Gastrocnemius medialis (tissue), 4 donors: ENCODE measurements around the gene CAMSAP2. TPM values are rescaled to one million over a fixed set of nuclear protein-coding genes. Genes with fewer than 3 reads are reported as not detected.

Experiments
- ATAC-seq, 2 donors: fragments of 150-250 bp; one replicate each; pipeline ENCODE4 v1.9.1; 2016
- DNase-seq, 2 donors: peaks; one replicate each; pipeline ENCODE4 v3.0.0-alpha.2; 2019
- H3K27ac ChIP-seq, 4 donors: fragments of 200-600 bp; sonication (generic); 1 replicate in 1 of 4; 2 replicates in 3 of 4; pipeline ENCODE4 v1.5.1; 2016 to 2018; ENCODE audit warnings: mild to moderate bottlenecking in 2 of 4, moderate library complexity in 1 of 4
- H3K27me3 ChIP-seq, 3 donors: fragments of 200-600 bp; sonication (generic) in 2 of 3; 1 replicate in 1 of 3; 2 replicates in 2 of 3; pipeline versions ENCODE4 v1.5.1 to v1.6.0; 2016 to 2019; ENCODE audit warnings: mild to moderate bottlenecking in 1 of 3, moderate library complexity in 1 of 3
- H3K36me3 ChIP-seq, 2 donors: fragments of 200-600 bp; sonication (generic) in 1 of 2; one replicate each; pipeline ENCODE4 v1.5.1; 2017 to 2018
- H3K4me1 ChIP-seq, 2 donors: fragments of 200-600 bp; sonication (generic) in 1 of 2; one replicate each; pipeline ENCODE4 v1.5.1; 2016 to 2017; ENCODE audit warnings: mild to moderate bottlenecking in 2 of 2
- H3K4me3 ChIP-seq, 4 donors: fragments of 200-600 bp; sonication (generic) in 3 of 4; 1 replicate in 1 of 4; 2 replicates in 3 of 4; pipeline ENCODE4 v1.5.1; 2016 to 2019; ENCODE audit warnings: mild to moderate bottlenecking in 2 of 4
- H3K9me3 ChIP-seq, 3 donors: fragments of 200-600 bp; sonication (generic) in 2 of 3; 1 replicate in 1 of 3; 2 replicates in 2 of 3; pipeline ENCODE4 v1.5.1; 2016 to 2019
- POLR2A ChIP-seq, 2 donors: fragments of 450-650 bp; IDR thresholded peaks; one replicate each; pipeline ENCODE4 v1.6.1; 2017; ENCODE audit warnings: antibody characterized with exemption in 2 of 2, mild to moderate bottlenecking in 2 of 2, moderate library complexity in 2 of 2
- in situ Hi-C, 4 donors: fragments of 200-750 bp; cut with MboI; loops; one replicate each; pipeline versions ENCODE4 v1.15.0 to v1.8.0; 2017; ENCODE audit warnings: low sequenced_read_pairs in 4 of 4
- intact Hi-C: fragments of 100-400 bp; cut with DNase I; formaldehyde crosslinking; loops from one replicate; pipeline ENCODE4 v1.15.1; 2023; ENCODE audit warnings: low total_unique reads
- total RNA-seq, 4 donors: library from RNA; depleted of rRNA; stranded (reverse); fragments of >200 nt; gene quantifications; one replicate each; pipeline versions ENCODE4 v1.1.0 to v1.2.3, GENCODE V29; 2016
- TF ChIP-seq, protein P1 (sequence below), 5 experiments: fragments of 450-650 bp in 3 of 5; fragments of 200-600 bp in 2 of 5; sonication (generic) in 2 of 5; IDR thresholded peaks in 4 of 5; conservative IDR thresholded peaks in 1 of 5; 1 replicate in 4 of 5; 2 replicates in 1 of 5; pipeline ENCODE4 v1.5.1; 2016 to 2019; ENCODE audit warnings: antibody characterized with exemption in 5 of 5, mild to moderate bottlenecking in 3 of 5, moderate library complexity in 3 of 5

The CAMSAP2 gene
- total RNA-seq, 4 donors from 2014 or later: 39.3 to 63.9 (median 54.2) TPM

GRCh38 chr1:200838676-200839445 lies 100.2 kb downstream of the CAMSAP2 start:
- intact Hi-C loops (no loop called here), in situ Hi-C loops (no loop called here)
- DNase-seq (no peak), ATAC-seq (no peak)
- H3K36me3 ChIP-seq: peaks cover 0 to 4% of the 10 kb centered on the region in 2 donors
- TF ChIP-seq, protein P1, sequence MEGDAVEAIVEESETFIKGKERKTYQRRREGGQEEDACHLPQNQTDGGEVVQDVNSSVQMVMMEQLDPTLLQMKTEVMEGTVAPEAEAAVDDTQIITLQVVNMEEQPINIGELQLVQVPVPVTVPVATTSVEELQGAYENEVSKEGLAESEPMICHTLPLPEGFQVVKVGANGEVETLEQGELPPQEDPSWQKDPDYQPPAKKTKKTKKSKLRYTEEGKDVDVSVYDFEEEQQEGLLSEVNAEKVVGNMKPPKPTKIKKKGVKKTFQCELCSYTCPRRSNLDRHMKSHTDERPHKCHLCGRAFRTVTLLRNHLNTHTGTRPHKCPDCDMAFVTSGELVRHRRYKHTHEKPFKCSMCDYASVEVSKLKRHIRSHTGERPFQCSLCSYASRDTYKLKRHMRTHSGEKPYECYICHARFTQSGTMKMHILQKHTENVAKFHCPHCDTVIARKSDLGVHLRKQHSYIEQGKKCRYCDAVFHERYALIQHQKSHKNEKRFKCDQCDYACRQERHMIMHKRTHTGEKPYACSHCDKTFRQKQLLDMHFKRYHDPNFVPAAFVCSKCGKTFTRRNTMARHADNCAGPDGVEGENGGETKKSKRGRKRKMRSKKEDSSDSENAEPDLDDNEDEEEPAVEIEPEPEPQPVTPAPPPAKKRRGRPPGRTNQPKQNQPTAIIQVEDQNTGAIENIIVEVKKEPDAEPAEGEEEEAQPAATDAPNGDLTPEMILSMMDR (IDR thresholded peaks at IDR 0.05 in 4 of 5, conservative IDR thresholded peaks at IDR 0.05 in 1 of 5): no peak
- no peak for TF ChIP-seq POLR2A (IDR thresholded peaks at IDR 0.05)
- no peaks in the 10 kb centered on the region for H3K9me3 ChIP-seq
- H3K27me3 ChIP-seq: no peaks in the 10 kb centered on the region
- H3K4me3 ChIP-seq: no peak overlapping the region
- no peaks in the 10 kb centered on the region for H3K4me1 ChIP-seq
- H3K27ac ChIP-seq: no peak overlapping the region

GRCh38 chr1:200845360-200845759 lies 106.7 kb downstream of the CAMSAP2 start:
- intact Hi-C loops (no loop called here), in situ Hi-C loops (no loop called here)
- peaks cover 0 to 41% of the 10 kb centered on the region in 2 donors for H3K36me3 ChIP-seq

DNA sequence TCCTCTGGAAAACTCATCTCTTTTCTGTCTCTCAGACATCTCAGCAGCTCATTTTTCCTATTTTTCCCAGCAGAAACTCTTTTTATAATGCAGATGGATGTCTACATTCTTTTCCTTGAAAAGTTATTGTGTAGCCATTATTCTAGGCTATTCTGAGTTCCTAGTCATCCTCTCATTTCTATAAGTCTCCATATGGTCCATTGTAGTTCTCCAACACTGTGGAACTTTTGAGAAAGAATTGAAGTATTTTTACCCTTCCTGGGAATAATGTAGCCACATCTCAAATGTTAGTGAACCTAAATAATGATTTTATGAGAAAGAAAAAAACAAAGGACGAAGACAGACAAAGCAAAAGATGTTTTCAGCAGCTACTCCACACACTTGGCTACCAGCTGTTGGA lies 107.7 kb downstream of the CAMSAP2 start:
- no peak for ATAC-seq
- Histone ChIP-seq H3K4me3 (no peak overlapping the region), H3K9me3 (no peaks in the 10 kb centered on the region), H3K36me3 (peaks cover 0 to 44% of the 10 kb centered on the region in 2 donors), H3K27ac (no peak overlapping the region), H3K27me3 (no peaks in the 10 kb centered on the region), H3K4me1 (no peaks in the 10 kb centered on the region)
- in situ Hi-C loops (no loop called here), intact Hi-C loops (no loop called here)
- DNase-seq: no peak
- TF ChIP-seq, protein P1 (IDR thresholded peaks at IDR 0.05 in 4 of 5, conservative IDR thresholded peaks at IDR 0.05 in 1 of 5): no peak
- TF ChIP-seq POLR2A (IDR thresholded peaks at IDR 0.05): no peak

More at GRCh38 chr1:200845360-200845759, 106.7 kb downstream of the CAMSAP2 start:
- H3K9me3 ChIP-seq: no peaks in the 10 kb centered on the region
- H3K4me1 ChIP-seq: no peaks in the 10 kb centered on the region
- no peak for ATAC-seq
- TF ChIP-seq, protein P1 (IDR thresholded peaks at IDR 0.05 in 4 of 5, conservative IDR thresholded peaks at IDR 0.05 in 1 of 5): no peak
- TF ChIP-seq POLR2A (IDR thresholded peaks at IDR 0.05): no peak
- no peak overlapping the region for H3K27ac ChIP-seq
- H3K27me3 ChIP-seq: no peaks in the 10 kb centered on the region
- DNase-seq: no peak
- H3K4me3 ChIP-seq: no peak overlapping the region

DNA sequence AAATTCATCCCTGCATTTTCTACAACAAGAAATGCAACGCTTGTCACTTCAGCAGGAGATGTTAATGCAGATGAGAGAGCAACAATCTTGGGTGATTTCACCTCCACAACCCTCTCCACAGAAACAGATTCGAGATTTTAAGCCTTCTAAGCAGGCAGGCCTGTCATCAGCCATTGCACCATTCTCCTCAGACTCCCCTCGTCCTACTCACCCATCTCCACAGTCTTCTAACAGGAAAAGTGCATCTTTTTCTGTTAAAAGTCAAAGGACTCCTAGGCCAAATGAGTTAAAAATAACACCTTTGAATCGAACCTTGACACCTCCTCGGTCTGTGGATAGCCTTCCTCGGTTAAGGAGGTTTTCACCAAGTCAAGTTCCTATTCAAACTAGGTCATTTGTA lies 110.7 kb downstream of the CAMSAP2 start:
- in situ Hi-C loops (no loop called here), intact Hi-C loops (no loop called here)
- no peak for ATAC-seq
- TF ChIP-seq, protein P1 (IDR thresholded peaks at IDR 0.05 in 4 of 5, conservative IDR thresholded peaks at IDR 0.05 in 1 of 5): no peak
- TF ChIP-seq POLR2A (IDR thresholded peaks at IDR 0.05): no peak
- DNase-seq: no peak
- Histone ChIP-seq H3K27ac (no peak overlapping the region), H3K36me3 (peaks cover 0 to 58% of the 10 kb centered on the region in 2 donors), H3K4me3 (no peak overlapping the region), H3K9me3 (no peaks in the 10 kb centered on the region), H3K4me1 (no peaks in the 10 kb centered on the region), H3K27me3 (no peaks in the 10 kb centered on the region)
